Measurements from ENCODE around the gene VPS26A. TPM values are rescaled to one million over a fixed set of nuclear protein-coding genes. Genes with fewer than 3 reads are reported as not detected.

Gene VPS26A
- total RNA-seq, 1 donor from 2014 or later = 30.8 TPM

DNA sequence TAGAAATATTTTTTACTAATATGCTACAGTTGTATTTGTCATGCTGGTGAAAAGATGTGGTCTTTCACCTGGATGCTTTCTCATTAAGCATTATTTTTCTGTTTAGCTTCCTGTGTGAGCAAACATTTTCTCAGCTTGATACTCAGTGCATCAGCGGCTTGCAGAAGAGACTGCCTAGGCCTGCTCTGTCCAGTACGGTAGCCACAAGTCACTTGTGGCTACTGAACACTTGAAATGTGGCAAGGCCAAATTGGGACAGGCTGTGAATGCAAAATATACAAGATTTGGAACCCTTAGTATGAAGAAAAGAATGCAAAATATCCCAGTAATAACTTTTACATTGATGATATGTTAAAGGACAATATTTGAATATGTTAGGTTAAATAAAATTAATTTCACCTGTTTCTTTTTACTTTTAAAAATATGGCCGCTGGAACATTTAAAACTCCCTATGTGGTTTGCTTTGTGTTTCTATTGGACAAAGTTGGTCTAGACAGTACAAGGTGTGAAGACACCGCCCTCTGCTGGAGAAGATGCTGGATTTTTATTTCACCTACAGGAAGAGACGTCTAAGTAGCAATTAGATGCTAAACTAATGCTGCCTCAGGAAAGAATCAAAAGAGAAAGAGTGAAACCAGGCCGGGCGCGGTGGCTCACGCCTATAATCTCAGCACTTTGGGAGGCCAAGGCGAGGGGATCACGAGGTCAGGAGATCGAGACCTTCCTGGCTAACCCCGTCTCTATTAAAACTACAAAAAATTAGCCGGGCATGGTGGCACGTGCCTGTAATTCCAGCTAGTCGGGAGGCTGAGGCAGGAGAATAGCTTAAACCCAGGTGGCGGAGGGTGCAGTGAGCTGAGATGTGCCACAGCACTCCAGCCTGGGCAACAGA, 30.8 kb upstream of the VPS26A start:
- Mint-ChIP-seq H3K4me3 (peak overlapping the region; percentile 62), H3K9me3 (peaks cover 2% of the 10 kb centered on the region), H3K4me1 (peaks cover 46% of the 10 kb centered on the region), H3K27ac (peak overlapping the region; percentile 76), H3K27me3 (no peaks in the 10 kb centered on the region), H3K36me3 (ENCODE audit: low read depth) (peaks cover 61% of the 10 kb centered on the region)
- peak; percentile 95 for DNase-seq
- intact Hi-C loops (cut with micrococcal nuclease) = loop anchor here (1.0 kb wide), 1 partner anchor 88 kb away; no protein-coding TSS in a partner anchor

GRCh38 chr10:69093933-69094332, 30.0 kb upstream of the VPS26A start:
- H3K36me3 Mint-ChIP-seq (ENCODE audit: low read depth) = peaks cover 57% of the 10 kb centered on the region
- no peak overlapping the region for H3K27ac Mint-ChIP-seq
- no peak overlapping the region for H3K4me3 Mint-ChIP-seq
- intact Hi-C loops (cut with micrococcal nuclease) = loop anchor here (1.0 kb wide), 1 partner anchor 89 kb away; no protein-coding TSS in a partner anchor
- H3K4me1 Mint-ChIP-seq = peaks cover 46% of the 10 kb centered on the region
- H3K27me3 Mint-ChIP-seq = no peaks in the 10 kb centered on the region
- H3K9me3 Mint-ChIP-seq = peaks cover under 1% of the 10 kb centered on the region
- no peak for DNase-seq

DNA sequence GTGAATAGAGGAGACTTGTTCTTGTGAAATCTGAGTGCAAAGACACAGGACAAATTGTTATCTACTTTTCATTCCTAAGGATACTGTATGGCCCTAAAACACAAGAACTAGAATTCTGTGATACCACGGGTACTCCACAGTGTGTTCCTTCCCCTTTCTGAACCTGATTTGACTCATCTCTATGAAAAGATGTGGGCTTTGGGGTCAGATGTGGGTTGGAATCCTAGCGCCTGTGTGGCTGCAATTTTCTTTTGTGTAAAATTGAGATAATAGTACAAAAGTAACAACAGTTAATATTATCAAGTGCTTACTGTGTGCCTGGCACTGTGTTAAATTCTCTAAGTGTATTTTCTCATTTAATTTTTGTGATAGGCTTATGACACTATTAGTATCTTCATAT, 27.9 kb upstream of the VPS26A start:
- H3K36me3 Mint-ChIP-seq (ENCODE audit: low read depth) = peaks cover 56% of the 10 kb centered on the region
- H3K4me3 Mint-ChIP-seq = no peak overlapping the region
- H3K4me1 Mint-ChIP-seq = peaks cover 36% of the 10 kb centered on the region
- no peaks in the 10 kb centered on the region for H3K9me3 Mint-ChIP-seq
- DNase-seq = no peak
- H3K27ac Mint-ChIP-seq = peak overlapping the region; percentile 37
- intact Hi-C loops (cut with micrococcal nuclease) = no loop called here
- H3K27me3 Mint-ChIP-seq = no peaks in the 10 kb centered on the region

- Mint-ChIP-seq H3K4me1 (peaks cover 42% of the 10 kb centered on the region), H3K27ac (peak overlapping the region; percentile 57), H3K4me3 (no peak overlapping the region), H3K9me3 (no peaks in the 10 kb centered on the region), H3K36me3 (ENCODE audit: low read depth) (peaks cover 63% of the 10 kb centered on the region), H3K27me3 (no peaks in the 10 kb centered on the region)
- DNase-seq = no peak
- intact Hi-C loops (cut with micrococcal nuclease) = no loop called here
Observed at GRCh38 chr10:69097729-69098128, 26.2 kb upstream of the VPS26A start.

- Mint-ChIP-seq H3K27me3 (no peaks in the 10 kb centered on the region), H3K27ac (peak overlapping the region; percentile 42), H3K9me3 (no peaks in the 10 kb centered on the region), H3K4me1 (peaks cover 41% of the 10 kb centered on the region), H3K36me3 (ENCODE audit: low read depth) (peaks cover 65% of the 10 kb centered on the region), H3K4me3 (no peak overlapping the region)
- DNase-seq = no peak
- intact Hi-C loops (cut with micrococcal nuclease) = no loop called here
Observed at GRCh38 chr10:69100136-69100872, 23.7 kb upstream of the VPS26A start.

DNA sequence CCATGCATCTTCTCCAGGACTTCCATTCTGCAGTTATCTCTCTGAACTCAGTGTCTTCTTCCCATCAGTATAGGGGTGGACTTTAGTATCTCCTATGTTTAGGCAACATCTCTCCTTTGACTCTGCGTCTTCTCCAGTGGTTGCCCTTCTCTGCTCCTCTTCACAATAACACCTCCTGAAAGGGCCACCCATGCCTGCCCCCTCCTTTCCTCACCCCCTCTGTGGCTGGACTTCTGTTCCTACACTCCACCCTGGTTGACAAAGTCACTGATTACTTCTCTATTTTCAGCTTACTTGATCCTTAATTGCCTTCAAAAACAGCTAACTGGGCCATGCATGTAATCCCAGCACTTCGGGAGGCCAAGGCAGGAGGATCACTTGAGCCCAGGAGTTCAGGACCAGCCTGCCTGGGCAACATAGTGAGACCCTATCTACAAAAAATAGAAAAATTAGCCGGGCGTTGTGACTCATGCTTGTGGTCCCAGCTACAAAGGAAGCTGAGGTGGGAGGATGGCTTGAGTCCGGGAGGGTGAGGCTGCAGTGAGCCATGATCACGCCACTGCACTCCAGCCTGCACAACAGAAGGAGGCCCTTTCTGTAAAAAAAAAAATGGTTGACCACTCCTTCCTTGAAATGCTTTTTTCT, 22.4 kb upstream of the VPS26A start:
- H3K9me3 Mint-ChIP-seq = no peaks in the 10 kb centered on the region
- peak overlapping the region; percentile 59 for H3K4me3 Mint-ChIP-seq
- no peaks in the 10 kb centered on the region for H3K27me3 Mint-ChIP-seq
- peak overlapping the region; percentile 48 for H3K27ac Mint-ChIP-seq
- intact Hi-C loops (cut with micrococcal nuclease) = no loop called here
- H3K36me3 Mint-ChIP-seq (ENCODE audit: low read depth) = peaks cover 67% of the 10 kb centered on the region
- no peak for DNase-seq
- peaks cover 38% of the 10 kb centered on the region for H3K4me1 Mint-ChIP-seq

DNA sequence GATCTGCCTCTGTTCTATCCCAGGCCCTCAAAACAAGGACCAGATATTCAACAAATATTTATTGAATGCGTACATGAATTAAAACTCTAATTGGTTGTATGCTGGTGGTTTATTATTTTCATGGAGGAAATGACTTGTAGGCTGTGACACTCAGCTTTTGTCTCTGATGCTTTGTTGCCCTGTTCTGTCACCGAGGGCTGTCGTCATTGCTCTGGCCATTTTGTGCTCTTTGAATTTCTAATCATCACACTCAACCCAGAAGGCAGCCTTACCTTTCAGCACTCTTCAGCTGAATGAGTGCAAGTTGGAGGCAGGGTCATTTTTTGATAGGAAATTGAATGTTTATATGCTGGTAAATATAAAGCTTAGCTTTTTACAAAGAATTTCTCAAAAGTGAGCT, 21.5 kb upstream of the VPS26A start:
- Mint-ChIP-seq H3K4me1 (peaks cover 38% of the 10 kb centered on the region), H3K27ac (peak overlapping the region; percentile 28), H3K9me3 (no peaks in the 10 kb centered on the region), H3K36me3 (ENCODE audit: low read depth) (peaks cover 68% of the 10 kb centered on the region), H3K27me3 (no peaks in the 10 kb centered on the region), H3K4me3 (peak overlapping the region; percentile 34)
- no peak for DNase-seq
- intact Hi-C loops (cut with micrococcal nuclease) = no loop called here

GRCh38 chr10:69103784-69104183, 20.2 kb upstream of the VPS26A start:
- peaks cover 60% of the 10 kb centered on the region for H3K36me3 Mint-ChIP-seq (ENCODE audit: low read depth)

GRCh38 chr10:69104994-69105790, 18.8 kb upstream of the VPS26A start:
- Mint-ChIP-seq H3K4me3 (no peak overlapping the region), H3K27ac (no peak overlapping the region), H3K27me3 (no peaks in the 10 kb centered on the region), H3K4me1 (peaks cover 31% of the 10 kb centered on the region), H3K36me3 (ENCODE audit: low read depth) (peaks cover 51% of the 10 kb centered on the region), H3K9me3 (no peaks in the 10 kb centered on the region)
- DNase-seq = no peak
- intact Hi-C loops (cut with micrococcal nuclease) = no loop called here

More at GRCh38 chr10:69103784-69104183, 20.2 kb upstream of the VPS26A start:
- intact Hi-C loops (cut with micrococcal nuclease) = no loop called here
- DNase-seq = no peak
- Mint-ChIP-seq H3K4me1 (peaks cover 31% of the 10 kb centered on the region), H3K27me3 (no peaks in the 10 kb centered on the region), H3K9me3 (no peaks in the 10 kb centered on the region), H3K27ac (no peak overlapping the region), H3K4me3 (no peak overlapping the region)

- Mint-ChIP-seq H3K4me3 (no peak overlapping the region), H3K27me3 (no peaks in the 10 kb centered on the region), H3K27ac (peak overlapping the region; percentile 40), H3K9me3 (no peaks in the 10 kb centered on the region), H3K36me3 (ENCODE audit: low read depth) (peaks cover 32% of the 10 kb centered on the region), H3K4me1 (peaks cover 16% of the 10 kb centered on the region)
- DNase-seq = no peak
- intact Hi-C loops (cut with micrococcal nuclease) = no loop called here
Observed at GRCh38 chr10:69107176-69107490, 16.8 kb upstream of the VPS26A start.

DNA sequence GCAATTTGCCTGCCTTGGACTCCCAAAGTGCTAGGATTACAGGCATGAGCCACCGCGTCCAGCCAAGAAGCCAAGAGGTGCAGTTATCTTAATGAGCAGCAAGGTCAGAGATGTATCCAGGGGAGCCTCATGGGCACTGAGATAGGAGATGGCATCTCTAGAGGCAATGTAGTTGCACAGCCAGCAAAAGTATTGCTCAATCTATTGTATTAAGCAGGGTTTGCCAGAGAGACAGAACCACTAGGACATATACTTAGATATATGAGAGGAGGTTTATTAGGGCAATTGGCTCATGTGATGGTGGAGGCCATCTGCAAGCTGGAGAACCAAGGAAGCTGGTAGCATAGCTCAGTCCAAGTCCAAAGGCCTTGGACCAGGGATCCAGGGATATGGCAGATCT, 16.3 kb upstream of the VPS26A start:
- Mint-ChIP-seq H3K27me3 (no peaks in the 10 kb centered on the region), H3K36me3 (ENCODE audit: low read depth) (peaks cover 27% of the 10 kb centered on the region), H3K4me3 (no peak overlapping the region), H3K27ac (no peak overlapping the region), H3K4me1 (peaks cover 10% of the 10 kb centered on the region), H3K9me3 (no peaks in the 10 kb centered on the region)
- DNase-seq = no peak
- intact Hi-C loops (cut with micrococcal nuclease) = no loop called here

DNA sequence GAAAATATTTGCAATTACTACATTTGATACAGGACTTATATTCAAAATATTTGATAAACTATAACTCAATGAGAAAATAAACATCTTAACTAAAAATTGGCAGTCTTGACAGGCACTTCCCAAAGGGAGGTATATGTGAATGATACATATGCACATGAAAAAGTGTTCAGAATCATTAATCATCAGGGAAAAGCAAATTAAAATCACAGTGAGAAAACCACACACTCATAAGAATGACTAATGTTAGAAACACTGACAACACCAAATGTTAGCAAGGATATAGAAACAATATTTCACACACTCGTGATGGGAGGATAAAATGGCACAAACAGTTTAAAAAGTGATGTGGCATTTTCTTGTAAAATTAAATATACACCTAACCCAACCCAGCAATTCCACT, 4.1 kb upstream of the VPS26A start:
- Mint-ChIP-seq H3K27me3 (peaks cover 7% of the 10 kb centered on the region), H3K9me3 (no peaks in the 10 kb centered on the region), H3K36me3 (ENCODE audit: low read depth) (no peaks in the 10 kb centered on the region), H3K4me1 (peaks cover 6% of the 10 kb centered on the region), H3K27ac (no peak overlapping the region), H3K4me3 (no peak overlapping the region)
- no peak for DNase-seq
- intact Hi-C loops (cut with micrococcal nuclease) = loop anchor here (5.0 kb wide), 1 partner anchor 218 kb away; the partner anchor contains the start of gene DDX50

GRCh38 chr10:69123306-69123746, 652 bp upstream of the VPS26A start:
- H3K4me3 Mint-ChIP-seq = peak overlapping the region; percentile 96
- no peaks in the 10 kb centered on the region for H3K36me3 Mint-ChIP-seq (ENCODE audit: low read depth)
- DNase-seq = no peak
- intact Hi-C loops (cut with micrococcal nuclease) = loop anchor here (1.0 to 5.0 kb wide), 4 partner anchors 57 to 221 kb away; partner anchors contain the start of genes DDX21, DDX50 and SUPV3L1
- H3K9me3 Mint-ChIP-seq = no peaks in the 10 kb centered on the region
- H3K4me1 Mint-ChIP-seq = peaks cover 20% of the 10 kb centered on the region
- H3K27ac Mint-ChIP-seq = peak overlapping the region; percentile 94
- peaks cover 3% of the 10 kb centered on the region for H3K27me3 Mint-ChIP-seq

Data from activated CD4-positive, alpha-beta T cell treated with anti-CD3 and anti-CD28 coated beads, Interleukin-2, amount 10 ng/mL, durations not matched to agents 24 days and 14 days (primary cell).